Astrocyte of the hippocampus (primary cell): Measurements from ENCODE around the gene SPAAR.
"Not testable (repeated sequence)": the region's sequence is repeated elsewhere in the genome, so short reads cannot be mapped to it uniquely, and the experiment has no call there.

Experiments used
- DNase-seq: peaks from one replicate; pipeline ENCODE4 v3.0.0; 2011; ENCODE audit warnings: low read depth, low spot score

The SPAAR gene

GRCh38 chr9:35923598-35923926 is 14.3 kb downstream of the SPAAR start:
- DNase-seq = no peak

- DNase-seq = peak; percentile 89
These were observed 14.9 kb downstream of the SPAAR start for GRCh38 chr9:35923927-35924763.

GRCh38 chr9:35928591-35929452 is 19.5 kb downstream of the SPAAR start:
- no peak for DNase-seq

- DNase-seq = no peak
These were observed 20.1 kb downstream of the SPAAR start for GRCh38 chr9:35929453-35929718.

- DNase-seq = no peak
These were observed 21.2 kb downstream of the SPAAR start for GRCh38 chr9:35930521-35930920.

- no peak for DNase-seq
These were observed 21.7 kb downstream of the SPAAR start for GRCh38 chr9:35930989-35931388.

GRCh38 chr9:35932735-35933134 is 23.4 kb downstream of the SPAAR start:
- DNase-seq = no peak

GRCh38 chr9:35933550-35934067 is 24.3 kb downstream of the SPAAR start:
- DNase-seq = no peak

GRCh38 chr9:35934069-35934468 is 24.8 kb downstream of the SPAAR start:
- not testable (repeated sequence) for DNase-seq

GRCh38 chr9:35935261-35935660 is 26.0 kb downstream of the SPAAR start:
- DNase-seq = peak; percentile 42

GRCh38 chr9:35935755-35936509 is 26.6 kb downstream of the SPAAR start:
- DNase-seq = peak; percentile 92

- no peak for DNase-seq
These were observed 27.9 kb downstream of the SPAAR start for GRCh38 chr9:35937227-35937626.

- no peak for DNase-seq
These were observed 29.4 kb downstream of the SPAAR start for GRCh38 chr9:35938474-35939356.

GRCh38 chr9:35939679-35940250 is 30.5 kb downstream of the SPAAR start:
- no peak for DNase-seq

- no peak for DNase-seq
These were observed 31.4 kb downstream of the SPAAR start for GRCh38 chr9:35940458-35941407.

- no peak for DNase-seq
These were observed 33.0 kb downstream of the SPAAR start for GRCh38 chr9:35942286-35942685.

GRCh38 chr9:35944173-35944572 is 34.9 kb downstream of the SPAAR start:
- no peak for DNase-seq

GRCh38 chr9:35944841-35945240 is 35.6 kb downstream of the SPAAR start:
- no peak for DNase-seq

- peak; percentile 85 for DNase-seq
These were observed 36.2 kb downstream of the SPAAR start for GRCh38 chr9:35945341-35946018.
